ENCODE data around the gene DYNLRB1.
"Not testable (repeated sequence)": the region's sequence is repeated elsewhere in the genome, so short reads cannot be mapped to it uniquely, and the experiment has no call there.

DYNLRB1 gene

DNA sequence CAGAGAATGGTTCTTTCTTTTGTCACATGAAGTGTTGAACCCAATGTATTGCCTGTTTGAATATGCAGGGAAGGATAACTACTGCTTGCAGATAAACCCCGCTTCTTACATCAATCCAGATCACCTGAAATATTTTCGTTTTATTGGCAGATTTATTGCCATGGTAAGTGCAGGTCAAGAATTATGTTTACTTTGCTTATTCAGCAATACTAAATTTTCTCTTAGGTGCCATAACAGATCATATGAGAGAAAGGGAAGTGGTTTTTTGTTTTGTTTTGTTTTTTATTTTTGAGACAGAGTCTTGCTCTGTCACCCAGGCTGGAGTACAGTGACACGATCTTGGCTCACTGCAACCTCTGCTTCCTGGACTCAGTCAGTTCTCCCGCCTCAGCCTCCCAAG lies 36.6 kb upstream of the DYNLRB1 start:
- Histone ChIP-seq H3K27ac (peak overlapping the region; percentile 5), H3K36me3 (peaks cover 89% of the 10 kb centered on the region)
- TF ChIP-seq, protein P1, sequence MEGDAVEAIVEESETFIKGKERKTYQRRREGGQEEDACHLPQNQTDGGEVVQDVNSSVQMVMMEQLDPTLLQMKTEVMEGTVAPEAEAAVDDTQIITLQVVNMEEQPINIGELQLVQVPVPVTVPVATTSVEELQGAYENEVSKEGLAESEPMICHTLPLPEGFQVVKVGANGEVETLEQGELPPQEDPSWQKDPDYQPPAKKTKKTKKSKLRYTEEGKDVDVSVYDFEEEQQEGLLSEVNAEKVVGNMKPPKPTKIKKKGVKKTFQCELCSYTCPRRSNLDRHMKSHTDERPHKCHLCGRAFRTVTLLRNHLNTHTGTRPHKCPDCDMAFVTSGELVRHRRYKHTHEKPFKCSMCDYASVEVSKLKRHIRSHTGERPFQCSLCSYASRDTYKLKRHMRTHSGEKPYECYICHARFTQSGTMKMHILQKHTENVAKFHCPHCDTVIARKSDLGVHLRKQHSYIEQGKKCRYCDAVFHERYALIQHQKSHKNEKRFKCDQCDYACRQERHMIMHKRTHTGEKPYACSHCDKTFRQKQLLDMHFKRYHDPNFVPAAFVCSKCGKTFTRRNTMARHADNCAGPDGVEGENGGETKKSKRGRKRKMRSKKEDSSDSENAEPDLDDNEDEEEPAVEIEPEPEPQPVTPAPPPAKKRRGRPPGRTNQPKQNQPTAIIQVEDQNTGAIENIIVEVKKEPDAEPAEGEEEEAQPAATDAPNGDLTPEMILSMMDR (IDR thresholded peaks at IDR 0.05), result no peak

DNA sequence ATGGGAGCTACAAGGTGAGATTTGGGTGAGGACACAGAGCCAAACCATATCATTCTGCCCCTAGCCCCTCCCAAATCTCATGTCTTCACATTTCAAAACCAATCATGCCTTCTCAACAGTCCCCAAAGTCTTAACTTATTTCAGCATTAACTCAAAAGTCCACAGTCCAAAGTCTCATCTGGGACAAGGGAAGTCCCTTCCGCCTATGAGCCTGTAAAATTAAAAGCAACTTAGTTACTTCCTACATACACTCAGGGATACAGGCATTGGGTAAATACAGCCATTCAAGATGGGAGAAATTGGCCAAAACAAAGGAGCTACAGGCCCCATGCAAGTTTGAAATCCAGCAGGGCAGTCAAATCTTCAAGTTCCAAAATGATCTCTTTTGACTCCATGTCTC lies 34.1 kb upstream of the DYNLRB1 start:
- not testable (repeated sequence) for H3K27ac ChIP-seq; H3K27me3 ChIP-seq; H3K9me3 ChIP-seq; H3K4me1 ChIP-seq (ENCODE audit: control insufficient read depth in 1 of 2, insufficient read depth in 1 of 2, low read depth in 1 of 2, low read length in 1 of 2); H3K4me3 ChIP-seq (ENCODE audit: low read depth in 1 of 2, low read length in 1 of 2)
- H3K36me3 ChIP-seq, result peaks cover 76% of the 10 kb centered on the region

More for the DNA sequence above, 36.6 kb upstream of the DYNLRB1 start:
- no peaks in the 10 kb centered on the region for H3K9me3 ChIP-seq
- H3K27me3 ChIP-seq, result no peaks in the 10 kb centered on the region
- no peak overlapping the region for H3K4me3 ChIP-seq (ENCODE audit: low read depth in 1 of 2, low read length in 1 of 2)
- no peaks in the 10 kb centered on the region for H3K4me1 ChIP-seq (ENCODE audit: control insufficient read depth in 1 of 2, insufficient read depth in 1 of 2, low read depth in 1 of 2, low read length in 1 of 2)

DNA sequence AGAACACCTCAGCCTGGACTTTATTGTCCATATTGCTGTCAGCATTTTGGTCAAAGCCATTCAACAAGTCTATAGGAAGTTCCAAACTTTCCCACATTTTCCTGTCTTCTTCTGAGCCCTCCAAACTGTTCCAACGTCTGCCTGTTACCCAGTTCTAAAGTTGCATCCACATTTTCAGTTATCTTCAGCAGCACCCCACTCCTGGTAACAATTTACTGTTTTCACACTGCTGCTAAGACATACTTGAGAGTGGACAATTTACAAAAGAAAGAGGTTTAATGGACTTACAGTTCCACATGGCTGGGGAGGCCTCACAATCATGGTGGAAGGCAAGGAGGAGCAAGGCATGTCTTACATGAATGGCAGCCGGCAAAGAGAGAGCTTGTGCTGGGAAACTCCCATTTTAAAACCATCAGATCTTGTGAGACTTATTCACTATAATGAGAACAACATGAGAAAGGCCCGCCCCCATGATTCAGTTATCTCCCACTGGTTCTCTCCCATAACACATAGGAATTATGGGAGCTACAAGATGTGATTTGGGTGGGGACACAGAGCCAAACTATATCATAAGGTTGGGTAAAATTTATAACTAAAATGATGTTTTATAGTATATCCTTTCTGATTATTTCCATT lies 32.5 kb upstream of the DYNLRB1 start:
- not testable (repeated sequence) for H3K27me3 ChIP-seq; H3K9me3 ChIP-seq; H3K27ac ChIP-seq; H3K4me3 ChIP-seq (ENCODE audit: low read depth in 1 of 2, low read length in 1 of 2); H3K4me1 ChIP-seq (ENCODE audit: control insufficient read depth in 1 of 2, insufficient read depth in 1 of 2, low read depth in 1 of 2, low read length in 1 of 2)
- H3K36me3 ChIP-seq, result peaks cover 74% of the 10 kb centered on the region

DNA sequence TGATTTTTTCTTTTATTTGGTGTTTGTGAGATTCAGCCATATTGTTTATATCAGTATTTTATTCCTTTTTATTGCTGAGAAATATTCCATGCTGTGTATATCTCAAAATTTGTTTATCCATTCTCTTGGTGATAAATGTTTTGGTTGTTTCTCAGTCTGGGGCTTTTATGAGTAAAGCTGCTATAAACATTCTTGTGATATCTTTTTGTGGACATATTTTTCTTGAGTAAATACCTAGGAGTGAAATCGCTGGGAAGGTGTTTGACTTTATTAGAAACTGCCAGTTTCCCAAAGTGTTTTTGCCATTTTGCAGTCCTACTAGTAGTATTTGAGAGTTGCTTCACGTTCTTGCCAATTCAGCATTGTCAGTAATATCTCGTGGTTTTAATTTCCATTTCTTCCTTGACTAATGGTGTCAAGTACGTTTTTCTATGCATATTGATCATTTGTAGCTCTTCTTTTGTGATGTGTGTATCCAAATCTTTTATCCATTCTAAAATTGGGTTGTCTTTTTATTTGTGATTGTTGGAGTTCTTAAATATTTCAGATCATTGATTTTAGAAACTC lies 31.1 kb upstream of the DYNLRB1 start:
- Histone ChIP-seq H3K4me3 (ENCODE audit: low read depth in 1 of 2, low read length in 1 of 2) (no peak overlapping the region), H3K9me3 (no peaks in the 10 kb centered on the region), H3K36me3 (peaks cover 76% of the 10 kb centered on the region), H3K27me3 (no peaks in the 10 kb centered on the region), H3K27ac (no peak overlapping the region), H3K4me1 (ENCODE audit: control insufficient read depth in 1 of 2, insufficient read depth in 1 of 2, low read depth in 1 of 2, low read length in 1 of 2) (no peaks in the 10 kb centered on the region)
- TF ChIP-seq, protein P1 (IDR thresholded peaks at IDR 0.05), result no peak

DNA sequence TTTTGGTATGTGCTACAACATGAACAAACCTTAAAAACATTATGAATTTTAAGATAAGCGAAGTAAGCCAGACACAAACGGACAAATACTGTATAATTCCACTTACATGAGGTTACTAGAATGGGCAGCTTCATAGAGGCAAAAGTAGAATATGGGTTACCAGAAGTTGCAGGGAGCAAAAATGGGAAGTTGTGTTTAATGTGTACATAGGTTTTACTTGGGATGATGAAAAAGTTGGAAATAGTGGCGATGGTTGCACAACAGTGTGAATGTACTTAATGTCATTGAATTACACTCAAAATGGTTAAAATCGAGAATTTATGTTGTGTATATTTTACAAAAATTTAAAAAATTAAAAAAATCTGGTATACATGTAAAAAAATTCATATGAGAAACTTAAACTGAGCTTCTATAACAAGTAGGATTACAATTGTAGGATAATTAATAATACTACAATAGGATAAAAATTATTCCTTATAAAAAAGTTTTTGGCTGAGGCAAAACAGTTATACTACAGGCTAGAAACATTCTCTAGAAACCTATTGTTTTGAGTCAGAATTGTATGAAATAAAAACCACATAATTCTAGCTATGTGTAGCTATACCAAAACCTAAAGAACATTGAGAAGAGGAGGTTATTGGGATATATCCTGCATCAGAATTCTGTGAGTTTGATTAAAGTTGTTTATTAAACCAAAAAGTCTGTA lies 24.8 kb upstream of the DYNLRB1 start:
- TF ChIP-seq, protein P1 (IDR thresholded peaks at IDR 0.05), result no peak
- peak overlapping the region; percentile 43 for H3K27ac ChIP-seq
- no peak overlapping the region for H3K4me3 ChIP-seq (ENCODE audit: low read depth in 1 of 2, low read length in 1 of 2)
- H3K9me3 ChIP-seq, result no peaks in the 10 kb centered on the region
- no peaks in the 10 kb centered on the region for H3K27me3 ChIP-seq
- H3K4me1 ChIP-seq (ENCODE audit: control insufficient read depth in 1 of 2, insufficient read depth in 1 of 2, low read depth in 1 of 2, low read length in 1 of 2), result peaks cover 6 to 10% of the 10 kb centered on the region in 2 experiments
- peaks cover 82% of the 10 kb centered on the region for H3K36me3 ChIP-seq

GRCh38 chr20:34491932-34492509 lies 24.2 kb upstream of the DYNLRB1 start:
- H3K4me3 ChIP-seq (ENCODE audit: low read depth in 1 of 2, low read length in 1 of 2), result no peak overlapping the region
- peaks cover 6 to 10% of the 10 kb centered on the region in 2 experiments for H3K4me1 ChIP-seq (ENCODE audit: control insufficient read depth in 1 of 2, insufficient read depth in 1 of 2, low read depth in 1 of 2, low read length in 1 of 2)
- TF ChIP-seq, protein P1 (IDR thresholded peaks at IDR 0.05), result no peak
- H3K27me3 ChIP-seq, result no peaks in the 10 kb centered on the region
- H3K36me3 ChIP-seq, result peaks cover 80% of the 10 kb centered on the region
- H3K9me3 ChIP-seq, result no peaks in the 10 kb centered on the region
- no peak overlapping the region for H3K27ac ChIP-seq
